Measurements from ENCODE around the gene PNLIPRP2. TPM values are rescaled to one million over a fixed set of nuclear protein-coding genes. Genes with fewer than 3 reads are reported as not detected.

Gene PNLIPRP2
- total and polyA plus RNA-seq, 2 of the 4 experiments (the other 2 are of a cell fraction): not detected

DNA sequence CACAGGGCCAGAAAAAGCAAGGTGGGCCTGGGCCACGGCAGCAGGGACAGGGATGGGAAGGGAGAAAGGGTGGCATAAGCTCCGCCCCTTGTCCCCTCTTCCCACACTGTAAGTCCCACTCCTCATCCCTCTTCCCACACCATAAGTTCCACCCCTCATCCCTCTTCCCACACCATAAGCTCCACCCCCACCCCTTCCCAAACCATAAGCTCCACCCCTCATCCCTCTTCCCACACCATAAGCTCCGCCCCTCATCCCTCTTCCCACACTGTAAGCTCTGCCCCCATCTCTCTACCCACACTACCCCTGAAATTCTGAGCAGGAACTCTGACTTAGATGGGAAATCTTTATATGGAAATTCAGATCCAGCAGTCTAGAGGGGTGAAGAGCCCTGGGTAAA lies 65.9 kb downstream of the PNLIPRP2 start:
- Histone ChIP-seq H3K36me3 (ENCODE audit: control insufficient read depth, insufficient read depth, low read length) (no peaks in the 10 kb centered on the region; the same call in 1 of the 2 replicates), H3K4me3 (ENCODE audit: insufficient read depth, low read depth, low read length) (no peak overlapping the region), H3K9me1 (ENCODE audit: insufficient read depth, low read length) (peaks cover 9% of the 10 kb centered on the region), H4K91ac (ENCODE audit: insufficient read depth, low read depth, low read length) (no peak overlapping the region), H3K14ac (replicated peaks; ENCODE audit: low read depth, low read length) (no peak overlapping the region), H2BK5ac (ENCODE audit: low read depth, low read length, poor library complexity, severe bottlenecking) (no peak overlapping the region), H3K4ac (ENCODE audit: low read depth, low read length) (no peak overlapping the region), H2AK9ac (replicated peaks; ENCODE audit: low read depth, low read length, poor library complexity) (no peak overlapping the region), H3K18ac (ENCODE audit: low read depth, low read length) (no peak overlapping the region), H2BK120ac (ENCODE audit: low read depth, low read length) (no peak overlapping the region), H3K4me2 (ENCODE audit: low read depth, low read length) (no peak overlapping the region), H3K9ac (ENCODE audit: low read depth, low read length) (no peak overlapping the region), H2AK5ac (ENCODE audit: low read depth, low read length) (no peak overlapping the region), H4K5ac (ENCODE audit: low read depth, low read length) (no peak overlapping the region), H2BK15ac (ENCODE audit: low read depth, low read length) (no peak overlapping the region), H3K56ac (ENCODE audit: extremely low read depth, insufficient read depth, low read length) (no peak overlapping the region), H3K9me3 (ENCODE audit: control insufficient read depth, insufficient read depth, low read length) (no peaks in the 10 kb centered on the region), H3K27ac (ENCODE audit: insufficient read depth, low read length) (no peak overlapping the region), H4K8ac (ENCODE audit: low read depth in 2 of 2, low read length in 2 of 2) (no peak overlapping the region), H3K27me3 (ENCODE audit: control insufficient read depth, insufficient read depth, low read length) (no peaks in the 10 kb centered on the region), H4K20me1 (ENCODE audit: insufficient read depth, low read length) (no peaks in the 10 kb centered on the region), H3K79me1 (ENCODE audit: low read depth in 1 of 2, low read length in 2 of 2) (0 out of 4 replicates have a peak, but pooled peaks cover 0 to 3% of the 10 kb centered on the region in 2 experiments), H2BK20ac (ENCODE audit: low read depth, low read length) (no peak overlapping the region), H2AFZ (replicated peaks; ENCODE audit: low read length, poor library complexity) (no peak overlapping the region), H3K4me1 (ENCODE audit: control insufficient read depth, insufficient read depth, low read length) (peaks cover 14% of the 10 kb centered on the region), H3K23ac (ENCODE audit: low read depth, low read length) (no peak overlapping the region)
- intact Hi-C loops (cut with micrococcal nuclease) (no loop called here), in situ Hi-C loops (cut with MboI; ENCODE audit: low sequenced_read_pairs) (no loop called here), dilution Hi-C loops (cut with HindIII; ENCODE audit: low sequenced_read_pairs, unreplicated experiment) (loop anchor here (25.0 kb wide), 1 partner anchor 101 kb away; no protein-coding TSS in a partner anchor)
- WGBS, 2 experiments (ENCODE audit: extremely low coverage in 2 of 2, insufficient read length in 1 of 2): no CpG with 5 or more reads among the region's 3 CpGs
- DNase-seq (no peak), ATAC-seq (ENCODE audit: low read depth) (no peak)
- TF ChIP-seq CEBPB (IDR thresholded peaks at IDR 0.05; ENCODE audit: low read depth, low read length) (no peak), MAZ (IDR thresholded peaks at IDR 0.05; ENCODE audit: borderline replicate concordance, low read depth, low read length) (no peak), USF2 (IDR thresholded peaks at IDR 0.05; ENCODE audit: low read depth, low read length) (no peak), POLR2A (IDR thresholded peaks at IDR 0.05; ENCODE audit: low read depth, low read length) (no peak)
- ChIA-PET POLR2A (ENCODE audit: unreplicated experiment) (no interaction called here), CTCF (interaction anchor here (0.6 to 4.9 kb wide), 2 partner anchors 102 to 494 kb away, joined by 3 to 39 read pairs; no protein-coding TSS in a partner anchor)
- BruUV-seq (replicated peaks): no TSS peak

Measured in IMR-90 (cell line).